ENCODE data around the gene MICAL1.

DNA sequence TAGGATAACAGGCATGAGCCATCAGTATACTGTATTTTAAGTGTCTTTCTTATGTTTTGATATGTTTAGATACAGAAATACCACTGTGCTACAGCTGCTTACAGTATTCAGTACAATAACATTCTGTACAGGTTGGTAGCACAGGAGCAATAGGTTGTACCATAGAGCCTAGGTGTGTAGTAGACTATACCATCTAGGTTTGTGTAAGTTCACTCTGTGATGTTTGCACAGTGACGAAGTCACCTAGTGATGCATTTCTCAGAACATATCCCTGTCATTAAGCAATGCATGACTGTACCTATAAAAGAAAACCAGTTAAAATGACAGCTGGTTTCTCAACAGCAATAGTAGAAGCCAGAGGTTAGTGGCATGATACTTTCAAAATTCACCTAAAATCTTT is 30.5 kb upstream of the MICAL1 start:
- TF ChIP-seq, protein P1, sequence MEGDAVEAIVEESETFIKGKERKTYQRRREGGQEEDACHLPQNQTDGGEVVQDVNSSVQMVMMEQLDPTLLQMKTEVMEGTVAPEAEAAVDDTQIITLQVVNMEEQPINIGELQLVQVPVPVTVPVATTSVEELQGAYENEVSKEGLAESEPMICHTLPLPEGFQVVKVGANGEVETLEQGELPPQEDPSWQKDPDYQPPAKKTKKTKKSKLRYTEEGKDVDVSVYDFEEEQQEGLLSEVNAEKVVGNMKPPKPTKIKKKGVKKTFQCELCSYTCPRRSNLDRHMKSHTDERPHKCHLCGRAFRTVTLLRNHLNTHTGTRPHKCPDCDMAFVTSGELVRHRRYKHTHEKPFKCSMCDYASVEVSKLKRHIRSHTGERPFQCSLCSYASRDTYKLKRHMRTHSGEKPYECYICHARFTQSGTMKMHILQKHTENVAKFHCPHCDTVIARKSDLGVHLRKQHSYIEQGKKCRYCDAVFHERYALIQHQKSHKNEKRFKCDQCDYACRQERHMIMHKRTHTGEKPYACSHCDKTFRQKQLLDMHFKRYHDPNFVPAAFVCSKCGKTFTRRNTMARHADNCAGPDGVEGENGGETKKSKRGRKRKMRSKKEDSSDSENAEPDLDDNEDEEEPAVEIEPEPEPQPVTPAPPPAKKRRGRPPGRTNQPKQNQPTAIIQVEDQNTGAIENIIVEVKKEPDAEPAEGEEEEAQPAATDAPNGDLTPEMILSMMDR (IDR thresholded peaks at IDR 0.05; ENCODE audit: low read depth, low read length): no peak
- TF ChIP-seq EZH2phosphoT487 (IDR thresholded peaks at IDR 0.05; ENCODE audit: low read depth): no peak

Data from OCI-LY3 (cell line).